PC-3 (cell line): ENCODE results near the gene RBM20.

ENCODE experiments used
- EZH2phosphoT487 ChIP-seq: fragments of 300-600 bp; sonication (generic); IDR thresholded peaks from 2 replicates; pipeline ENCODE4 v1.6.1; 2018; ENCODE audit warnings: mild to moderate bottlenecking, antibody characterized with exemption, low read length, borderline replicate concordance
- TF ChIP-seq, protein P1 (sequence below): fragments of 300-600 bp; sonication (generic); conservative IDR thresholded peaks from 2 replicates; pipeline ENCODE4 v1.5.1; 2017; ENCODE audit warnings: antibody characterized with exemption, low read depth, mild to moderate bottlenecking, low read length

DNA sequence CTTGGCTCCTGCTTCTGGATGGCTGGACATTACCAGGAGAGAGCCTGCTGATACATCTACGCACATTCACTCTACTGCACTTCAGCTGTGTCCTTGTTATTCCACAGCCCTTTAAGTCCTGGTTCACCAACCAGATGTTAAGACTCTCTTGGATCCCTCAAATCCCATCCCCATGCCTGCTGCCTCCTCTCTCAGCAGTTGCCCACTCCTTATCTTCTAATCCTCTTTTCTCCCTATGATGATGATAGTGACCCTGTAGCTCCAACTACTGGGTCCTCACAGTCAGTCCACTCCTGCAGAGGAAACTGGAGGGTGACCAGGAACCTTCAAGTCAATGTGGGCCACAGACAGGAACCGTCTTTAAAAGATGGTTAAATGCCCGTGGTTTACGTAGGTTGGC, 131.3 kb downstream of the RBM20 start:
- TF ChIP-seq, protein P1, sequence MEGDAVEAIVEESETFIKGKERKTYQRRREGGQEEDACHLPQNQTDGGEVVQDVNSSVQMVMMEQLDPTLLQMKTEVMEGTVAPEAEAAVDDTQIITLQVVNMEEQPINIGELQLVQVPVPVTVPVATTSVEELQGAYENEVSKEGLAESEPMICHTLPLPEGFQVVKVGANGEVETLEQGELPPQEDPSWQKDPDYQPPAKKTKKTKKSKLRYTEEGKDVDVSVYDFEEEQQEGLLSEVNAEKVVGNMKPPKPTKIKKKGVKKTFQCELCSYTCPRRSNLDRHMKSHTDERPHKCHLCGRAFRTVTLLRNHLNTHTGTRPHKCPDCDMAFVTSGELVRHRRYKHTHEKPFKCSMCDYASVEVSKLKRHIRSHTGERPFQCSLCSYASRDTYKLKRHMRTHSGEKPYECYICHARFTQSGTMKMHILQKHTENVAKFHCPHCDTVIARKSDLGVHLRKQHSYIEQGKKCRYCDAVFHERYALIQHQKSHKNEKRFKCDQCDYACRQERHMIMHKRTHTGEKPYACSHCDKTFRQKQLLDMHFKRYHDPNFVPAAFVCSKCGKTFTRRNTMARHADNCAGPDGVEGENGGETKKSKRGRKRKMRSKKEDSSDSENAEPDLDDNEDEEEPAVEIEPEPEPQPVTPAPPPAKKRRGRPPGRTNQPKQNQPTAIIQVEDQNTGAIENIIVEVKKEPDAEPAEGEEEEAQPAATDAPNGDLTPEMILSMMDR: no peak
- TF ChIP-seq EZH2phosphoT487: no peak
